ELR (cell line): ENCODE data around the gene CLASRP.

Source experiments
- DNase-seq: peaks from one replicate; pipeline ENCODE4 v3.0.0-alpha.2; 2015; ENCODE audit warnings: low read depth

Gene CLASRP

GRCh38 chr19:45087531-45087930, 48.7 kb downstream of the CLASRP start:
- DNase-seq: no peak

- DNase-seq: no peak
These were observed 51.2 kb downstream of the CLASRP start for GRCh38 chr19:45090034-45090433.

GRCh38 chr19:45090606-45091005, 51.8 kb downstream of the CLASRP start:
- no peak for DNase-seq

- DNase-seq: peak; percentile 99
These were observed 52.4 kb downstream of the CLASRP start for GRCh38 chr19:45091031-45091923.

GRCh38 chr19:45092747-45093678, 54.2 kb downstream of the CLASRP start, which contains the start of gene PPP1R37:
PPP1R37 (plus strand) TSS chr19:45093179; CDS start chr19:45093326, 147 bp downstream.
- peak; percentile 99 for DNase-seq

GRCh38 chr19:45094137-45094536, 55.3 kb downstream of the CLASRP start:
- DNase-seq: no peak

GRCh38 chr19:45094707-45095106, 55.9 kb downstream of the CLASRP start:
- DNase-seq: no peak

GRCh38 chr19:45095496-45096413, 56.9 kb downstream of the CLASRP start:
- DNase-seq: no peak

- no peak for DNase-seq
These were observed 57.9 kb downstream of the CLASRP start for GRCh38 chr19:45096700-45097099.

- DNase-seq: no peak
These were observed 58.6 kb downstream of the CLASRP start for GRCh38 chr19:45097450-45097775.

- DNase-seq: peak; percentile 96
These were observed 59.1 kb downstream of the CLASRP start for GRCh38 chr19:45097776-45098520.

GRCh38 chr19:45098521-45099466, 59.9 kb downstream of the CLASRP start:
- DNase-seq: no peak

GRCh38 chr19:45099467-45100191, 60.8 kb downstream of the CLASRP start:
- peak; percentile 43 for DNase-seq

- no peak for DNase-seq
These were observed 61.4 kb downstream of the CLASRP start for GRCh38 chr19:45100201-45100600.

GRCh38 chr19:45100846-45101252, 62.0 kb downstream of the CLASRP start:
- peak; percentile 35 for DNase-seq

GRCh38 chr19:45101806-45102205, 63.0 kb downstream of the CLASRP start:
- no peak for DNase-seq

GRCh38 chr19:45102481-45102880, 63.6 kb downstream of the CLASRP start:
- DNase-seq: no peak

- no peak for DNase-seq
These were observed 64.3 kb downstream of the CLASRP start for GRCh38 chr19:45103156-45103507.
